H9 (cell line): ENCODE data around the gene EHF. TPM values are rescaled to one million over a fixed set of nuclear protein-coding genes. Genes with fewer than 3 reads are reported as not detected.

Experiments used
- DNase-seq: peaks from one replicate; pipeline ENCODE4 v3.0.0-alpha.2; 2017
- H2AFZ ChIP-seq: one replicate; pipeline ENCODE4 v1.6.1; 2013; ENCODE audit warnings: mild to moderate bottlenecking, low read length, control low read depth, moderate library complexity
- H2AK5ac ChIP-seq: 2 replicates; pipeline ENCODE4 v1.6.1; 2013; ENCODE audit warnings: low read length, control low read depth, mixed read lengths; ENCODE audit not compliant: insufficient read length
- H2BK120ac ChIP-seq: one replicate; pipeline ENCODE4 v1.6.1; 2013; ENCODE audit warnings: low read depth, mild to moderate bottlenecking, low read length, control low read depth, inconsistent platforms; ENCODE audit not compliant: poor library complexity, severe bottlenecking
- H2BK12ac ChIP-seq: 2 replicates; pipeline ENCODE4 v1.6.1; 2013; ENCODE audit warnings: low read length, control low read depth, mixed read lengths, low read depth; ENCODE audit not compliant: insufficient read length
- H2BK15ac ChIP-seq: 2 replicates; pipeline ENCODE4 v1.6.1; 2013; ENCODE audit warnings: low read depth, low read length, control low read depth
- H2BK20ac ChIP-seq: one replicate; pipeline ENCODE4 v1.6.1; 2013; ENCODE audit warnings: low read depth, mild to moderate bottlenecking, low read length, control low read depth, inconsistent platforms; ENCODE audit not compliant: poor library complexity, severe bottlenecking
- H2BK5ac ChIP-seq: 2 replicates; pipeline ENCODE4 v1.6.1; 2013; ENCODE audit warnings: low read length, control low read depth, mixed read lengths; ENCODE audit not compliant: insufficient read length
- H3K14ac ChIP-seq: 2 replicates; pipeline ENCODE4 v1.6.1; 2013; ENCODE audit warnings: low read length, control low read depth; ENCODE audit not compliant: insufficient read depth
- H3K18ac ChIP-seq: 2 replicates; pipeline ENCODE4 v1.6.1; 2013; ENCODE audit warnings: low read depth, mild to moderate bottlenecking, mixed read lengths, low read length, control low read depth; ENCODE audit not compliant: insufficient read length
- H3K23ac ChIP-seq: 2 replicates; pipeline ENCODE4 v1.6.1; 2013; ENCODE audit warnings: low read length, control low read depth, mixed read lengths, low read depth; ENCODE audit not compliant: insufficient read length
- H3K23me2 ChIP-seq: 2 replicates; pipeline ENCODE4 v1.6.1; 2013; ENCODE audit warnings: low read depth, mild to moderate bottlenecking, mixed read lengths, low read length, control low read depth; ENCODE audit not compliant: insufficient read length, poor library complexity, severe bottlenecking
- H3K27ac ChIP-seq: 2 replicates; pipeline ENCODE4 v1.5.1; 2013; ENCODE audit warnings: low read length, control low read depth, mixed read lengths, low read depth; ENCODE audit not compliant: insufficient read length
- H3K27me3 ChIP-seq: 2 replicates; pipeline ENCODE4 v1.6.1; 2013; ENCODE audit warnings: low read length, control low read depth, inconsistent platforms; ENCODE audit not compliant: insufficient read depth
- H3K4ac ChIP-seq: 2 replicates; pipeline ENCODE4 v1.6.1; 2013; ENCODE audit warnings: low read depth, mild to moderate bottlenecking, control low read depth, inconsistent platforms, low read length, moderate library complexity
- H3K4me1 ChIP-seq: 2 replicates; pipeline ENCODE4 v1.6.1; 2013; ENCODE audit warnings: low read length, control low read depth, inconsistent platforms; ENCODE audit not compliant: insufficient read depth
- H3K4me2 ChIP-seq: 2 replicates; pipeline ENCODE4 v1.6.1; 2013; ENCODE audit warnings: low read length, control low read depth, mixed read lengths; ENCODE audit not compliant: insufficient read length, insufficient read depth
- H3K56ac ChIP-seq: 2 replicates; pipeline ENCODE4 v1.6.1; 2013; ENCODE audit warnings: low read depth, mild to moderate bottlenecking, mixed read lengths, low read length, control low read depth; ENCODE audit not compliant: insufficient read length
- H3K79me1 ChIP-seq: 2 replicates; pipeline ENCODE4 v1.6.1; 2013; ENCODE audit warnings: low read depth, mild to moderate bottlenecking, moderate library complexity, low read length, control low read depth, inconsistent platforms; ENCODE audit not compliant: insufficient read depth, poor library complexity, severe bottlenecking
- H3K79me2 ChIP-seq: 2 replicates; pipeline ENCODE4 v1.6.1; 2013; ENCODE audit warnings: low read length, control low read depth, inconsistent platforms; ENCODE audit not compliant: insufficient read depth
- H3K9ac ChIP-seq: 2 replicates; pipeline ENCODE4 v1.6.1; 2013; ENCODE audit warnings: low read length, control low read depth, mixed read lengths; ENCODE audit not compliant: insufficient read length; ENCODE audit errors: extremely low read depth
- H3K9me3 ChIP-seq: one replicate; pipeline ENCODE4 v1.6.1; 2013; ENCODE audit warnings: low read depth, low read length, inconsistent platforms; ENCODE audit not compliant: control insufficient read depth
- H3T11ph ChIP-seq: one replicate; pipeline ENCODE4 v1.6.1; 2013; ENCODE audit warnings: mild to moderate bottlenecking, low read length, control low read depth, inconsistent platforms
- H4K20me1 ChIP-seq: one replicate; pipeline ENCODE4 v1.6.1; 2013; ENCODE audit not compliant: control insufficient read depth, insufficient read length, insufficient read depth
- H4K5ac ChIP-seq: 2 replicates; pipeline ENCODE4 v1.6.1; 2013; ENCODE audit warnings: low read depth, mild to moderate bottlenecking, mixed read lengths, low read length, control low read depth; ENCODE audit not compliant: insufficient read length
- H4K8ac ChIP-seq: replicated peaks from 2 replicates; pipeline ENCODE4 v1.6.1; 2013; ENCODE audit warnings: low read length, control low read depth, mixed read lengths, low read depth; ENCODE audit not compliant: insufficient read length
- H4K91ac ChIP-seq: 2 replicates; pipeline ENCODE4 v1.6.1; 2013; ENCODE audit warnings: low read depth, mild to moderate bottlenecking, moderate library complexity, mixed read lengths, low read length, control low read depth; ENCODE audit not compliant: insufficient read length
- H3K27ac Mint-ChIP-seq, 3 experiments: 2 replicates in 2 of 3; 3 replicates in 1 of 3; pipeline ENCODE4 v1.8.0; 2020 to 2021; ENCODE audit warnings: mixed read lengths in 3 of 3, mild to moderate bottlenecking in 1 of 3, moderate library complexity in 1 of 3
- H3K27me3 Mint-ChIP-seq: 2 replicates; pipeline ENCODE4 v1.8.0; 2021; ENCODE audit warnings: low read depth, mild to moderate bottlenecking, moderate library complexity, mixed read lengths
- H3K36me3 Mint-ChIP-seq, 3 experiments: 2 replicates in 2 of 3; 3 replicates in 1 of 3; pipeline ENCODE4 v1.8.0; 2020 to 2021; ENCODE audit warnings: low read depth in 3 of 3, mixed read lengths in 3 of 3; ENCODE audit not compliant: insufficient read depth in 1 of 3
- H3K4me1 Mint-ChIP-seq, 2 experiments: 2 replicates each; pipeline ENCODE4 v1.8.0; 2020; ENCODE audit warnings: mixed read lengths in 2 of 2
- H3K4me3 Mint-ChIP-seq, 2 experiments: 2 replicates in 1 of 2; 3 replicates in 1 of 2; pipeline ENCODE4 v1.8.0; 2020 to 2021; ENCODE audit warnings: mild to moderate bottlenecking in 2 of 2, mixed read lengths in 2 of 2, moderate library complexity in 1 of 2
- H3K9me3 Mint-ChIP-seq, 2 experiments: 2 replicates in 1 of 2; 3 replicates in 1 of 2; pipeline ENCODE4 v1.8.0; 2020; ENCODE audit warnings: mild to moderate bottlenecking in 2 of 2, mixed read lengths in 2 of 2, moderate library complexity in 1 of 2
- CTCF ChIP-seq: fragments of 200-600 bp; sonication (generic); conservative IDR thresholded peaks from 3 replicates; pipeline ENCODE4 v1.8.0; 2021; ENCODE audit warnings: antibody characterized with exemption, mild to moderate bottlenecking
- WGBS: extraction: QIAGEN DNeasy Blood & Tissue Kit; methylation state at CpG from one replicate; pipeline ENCODE4 v1.1.7; 2013; ENCODE audit warnings: missing lambda C conversion rate, low lambda C conversion rate, mixed read lengths; ENCODE audit not compliant: insufficient read length; ENCODE audit errors: extremely low coverage; 5-methylcytosine and 5-hydroxymethylcytosine counted together
- total RNA-seq: library from RNA; stranded (reverse); gene quantifications from 2 replicates; pipeline ENCODE4 v1.2.1, GENCODE V29; 2021

The EHF gene
- total RNA-seq, 1 experiment from 2014 or later = not detected

DNA sequence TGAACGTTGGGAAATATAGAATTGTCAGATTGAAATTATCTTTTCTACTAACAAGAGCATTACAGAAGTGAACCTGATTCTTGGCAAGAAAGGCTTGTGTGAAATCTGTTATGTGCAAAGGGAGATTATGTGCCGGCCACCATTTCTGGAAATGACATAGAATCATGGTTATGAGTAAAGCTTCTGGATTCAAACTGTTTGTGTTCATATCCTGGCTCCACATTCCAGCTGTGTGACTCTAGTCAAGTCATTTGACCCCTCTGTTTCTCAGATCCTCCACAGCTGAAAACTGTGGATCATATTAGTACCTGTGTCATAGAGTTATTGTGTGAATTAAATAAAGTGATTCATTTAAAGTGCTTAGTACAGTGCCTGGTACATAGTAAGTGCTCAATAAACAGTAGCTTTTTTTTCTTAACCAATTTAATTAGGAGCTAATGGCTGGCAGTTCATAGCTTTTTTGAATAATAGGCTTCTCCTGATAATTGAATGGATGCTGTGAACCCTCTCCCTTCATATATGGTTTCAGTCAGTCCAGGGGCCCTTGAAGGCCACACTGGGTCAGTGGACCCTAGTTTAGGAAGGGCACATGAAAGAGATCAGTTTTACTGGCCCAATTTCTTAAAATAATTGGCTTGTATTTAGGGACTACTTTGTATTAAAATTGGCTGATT, 34.6 kb downstream of the EHF start:
- H3T11ph ChIP-seq = no peak overlapping the region
- no CpG with 5 or more reads among the region's 2 CpGs for WGBS

More for the DNA sequence above, 34.6 kb downstream of the EHF start:
- no peaks in the 10 kb centered on the region for H3K79me1 ChIP-seq
- H3K27ac ChIP-seq = no peak overlapping the region
- no peak overlapping the region for H3K23ac ChIP-seq
- no peak overlapping the region for H2AK5ac ChIP-seq
- H2BK20ac ChIP-seq = no peak overlapping the region
- no peak overlapping the region for H3K4ac ChIP-seq
- H2BK12ac ChIP-seq = no peak overlapping the region
- no peak for TF ChIP-seq CTCF
- Mint-ChIP-seq H3K27ac (peak overlapping the region in 1 of 3 experiments; percentile 36; a peak in 1 of 7 replicates), H3K4me3 (no peak overlapping the region), H3K27me3 (peaks cover 1% of the 10 kb centered on the region; the same call in 1 of the 2 replicates), H3K4me1 (peaks cover 56 to 62% of the 10 kb centered on the region in 2 experiments), H3K9me3 (no peaks in the 10 kb centered on the region), H3K36me3 (no peaks in the 10 kb centered on the region; a peak in 1 of 7 replicates)
- no peak overlapping the region for H2BK15ac ChIP-seq
- no peak overlapping the region for H3K4me2 ChIP-seq
- no peaks in the 10 kb centered on the region for H3K27me3 ChIP-seq
- H4K8ac ChIP-seq = no peak overlapping the region
- H3K4me1 ChIP-seq = peaks cover 7% of the 10 kb centered on the region
- no peak overlapping the region for H2BK5ac ChIP-seq
- no peak overlapping the region for H3K9ac ChIP-seq
- no peak overlapping the region for H2AFZ ChIP-seq
- no peak overlapping the region for H4K5ac ChIP-seq
- H3K79me2 ChIP-seq = no peaks in the 10 kb centered on the region
- H3K14ac ChIP-seq = no peak overlapping the region
- no peak overlapping the region for H2BK120ac ChIP-seq
- no peaks in the 10 kb centered on the region for H4K20me1 ChIP-seq
- H3K18ac ChIP-seq = no peak overlapping the region
- no peak for DNase-seq
- H3K56ac ChIP-seq = no peak overlapping the region
- H3K23me2 ChIP-seq = no peaks in the 10 kb centered on the region
- H3K9me3 ChIP-seq = no peaks in the 10 kb centered on the region
- H4K91ac ChIP-seq = no peak overlapping the region
